Thoracic aorta (tissue), 2 donors: ENCODE results near the gene ANKMY2. TPM values are rescaled to one million over a fixed set of nuclear protein-coding genes. Genes with fewer than 3 reads are reported as not detected.
A peak's percentile ranks its signal among the peaks of the same experiment; 100 is the strongest.

ENCODE experiments used
- ATAC-seq: fragments of 150-250 bp; one replicate; pipeline ENCODE4 v1.8.0; 2017; ENCODE audit warnings: low read depth; ENCODE audit not compliant: insufficient number of reproducible peaks, low FRiP score
- DNase-seq: peaks from one replicate; pipeline ENCODE4 v3.0.0-alpha.2; 2020; ENCODE audit warnings: low spot score
- H3K27ac ChIP-seq, 2 donors: fragments of 200-600 bp; sonication (generic); 1 replicate in 1 of 2; 2 replicates in 1 of 2; pipeline ENCODE4 v1.5.1; 2016; ENCODE audit warnings: mild to moderate bottlenecking in 2 of 2, moderate library complexity in 2 of 2
- H3K27me3 ChIP-seq: fragments of 200-600 bp; sonication (generic); replicated peaks from 2 replicates; pipeline ENCODE4 v1.6.0; 2016; ENCODE audit warnings: mild to moderate bottlenecking; ENCODE audit not compliant: insufficient read depth
- H3K36me3 ChIP-seq: fragments of 200-600 bp; sonication (generic); one replicate; pipeline ENCODE4 v1.5.1; 2016
- H3K4me1 ChIP-seq, 2 donors: fragments of 200-600 bp; sonication (generic); 1 replicate in 1 of 2; 2 replicates in 1 of 2; pipeline versions ENCODE4 v1.5.1 to v1.6.0; 2016; ENCODE audit warnings: low read depth in 2 of 2, mild to moderate bottlenecking in 1 of 2; ENCODE audit not compliant: control insufficient read depth in 1 of 2
- H3K4me3 ChIP-seq: fragments of 200-600 bp; sonication (generic); 2 replicates; pipeline ENCODE4 v1.5.1; 2016; ENCODE audit warnings: mild to moderate bottlenecking
- H3K9me3 ChIP-seq: fragments of 200-600 bp; sonication (generic); 2 replicates; pipeline ENCODE4 v1.5.1; 2016
- total RNA-seq, 2 donors: library from RNA; depleted of rRNA; stranded (reverse); fragments of >200 nt; gene quantifications; one replicate each; pipeline versions ENCODE4 v1.1.0 to v1.2.3, GENCODE V29; 2016
- TF ChIP-seq, protein P1 (sequence below): fragments of 200-600 bp; sonication (generic); IDR thresholded peaks from one replicate; pipeline ENCODE4 v1.5.1; 2019; ENCODE audit warnings: antibody characterized with exemption

The ANKMY2 gene
- total RNA-seq, 2 donors from 2014 or later, result 9.1 to 10.2 TPM

GRCh38 chr7:16637379-16637778 is 8.2 kb downstream of the ANKMY2 start:
- H3K36me3 ChIP-seq, result no peaks in the 10 kb centered on the region
- no peak for DNase-seq
- peaks cover 28 to 43% of the 10 kb centered on the region in 2 donors for H3K4me1 ChIP-seq
- H3K27me3 ChIP-seq, result no peaks in the 10 kb centered on the region
- no peaks in the 10 kb centered on the region for H3K9me3 ChIP-seq
- no peak for ATAC-seq
- no peak overlapping the region for H3K4me3 ChIP-seq
- H3K27ac ChIP-seq, result peak overlapping the region in 1 of 2 donors; percentile 26
- TF ChIP-seq, protein P1, sequence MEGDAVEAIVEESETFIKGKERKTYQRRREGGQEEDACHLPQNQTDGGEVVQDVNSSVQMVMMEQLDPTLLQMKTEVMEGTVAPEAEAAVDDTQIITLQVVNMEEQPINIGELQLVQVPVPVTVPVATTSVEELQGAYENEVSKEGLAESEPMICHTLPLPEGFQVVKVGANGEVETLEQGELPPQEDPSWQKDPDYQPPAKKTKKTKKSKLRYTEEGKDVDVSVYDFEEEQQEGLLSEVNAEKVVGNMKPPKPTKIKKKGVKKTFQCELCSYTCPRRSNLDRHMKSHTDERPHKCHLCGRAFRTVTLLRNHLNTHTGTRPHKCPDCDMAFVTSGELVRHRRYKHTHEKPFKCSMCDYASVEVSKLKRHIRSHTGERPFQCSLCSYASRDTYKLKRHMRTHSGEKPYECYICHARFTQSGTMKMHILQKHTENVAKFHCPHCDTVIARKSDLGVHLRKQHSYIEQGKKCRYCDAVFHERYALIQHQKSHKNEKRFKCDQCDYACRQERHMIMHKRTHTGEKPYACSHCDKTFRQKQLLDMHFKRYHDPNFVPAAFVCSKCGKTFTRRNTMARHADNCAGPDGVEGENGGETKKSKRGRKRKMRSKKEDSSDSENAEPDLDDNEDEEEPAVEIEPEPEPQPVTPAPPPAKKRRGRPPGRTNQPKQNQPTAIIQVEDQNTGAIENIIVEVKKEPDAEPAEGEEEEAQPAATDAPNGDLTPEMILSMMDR, result no peak

DNA sequence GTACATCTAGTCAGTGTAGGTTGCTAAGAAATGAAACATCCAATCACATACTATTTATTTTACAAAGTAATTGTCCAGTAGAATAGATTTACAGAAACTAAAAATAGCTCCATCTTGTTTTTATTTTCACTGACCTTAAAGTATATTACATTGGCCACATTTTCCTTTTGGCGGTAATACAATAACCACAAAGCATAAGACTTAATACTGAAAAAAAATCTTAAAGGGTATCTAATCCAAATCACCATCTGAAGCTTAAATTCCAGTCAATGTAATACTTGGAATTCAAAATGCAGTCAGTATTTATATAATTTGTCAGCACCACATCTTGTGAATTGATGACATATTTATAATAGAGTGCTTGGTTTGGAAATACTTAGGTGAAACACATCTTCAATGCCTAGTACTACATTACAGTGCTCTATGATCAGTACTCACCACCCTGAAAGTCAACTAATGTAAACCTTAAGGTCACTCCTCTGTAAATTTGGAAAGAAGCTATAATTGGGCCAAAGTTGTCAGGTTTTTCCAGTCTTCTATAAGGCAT is 8.9 kb downstream of the ANKMY2 start:
- H3K4me3 ChIP-seq, result no peak overlapping the region
- DNase-seq, result no peak

GRCh38 chr7:16634271-16634738 is 11.2 kb downstream of the ANKMY2 start:
- TF ChIP-seq, protein P1, result no peak
- DNase-seq, result no peak
- Histone ChIP-seq H3K27me3 (no peaks in the 10 kb centered on the region), H3K27ac (no peak overlapping the region), H3K4me1 (peaks cover 28 to 38% of the 10 kb centered on the region in 2 donors), H3K36me3 (peaks cover 4% of the 10 kb centered on the region), H3K4me3 (no peak overlapping the region), H3K9me3 (no peaks in the 10 kb centered on the region)
- no peak for ATAC-seq

More for the DNA sequence above, 8.9 kb downstream of the ANKMY2 start:
- Histone ChIP-seq H3K27me3 (no peaks in the 10 kb centered on the region), H3K27ac (peak overlapping the region in 1 of 2 donors; percentile 26), H3K9me3 (no peaks in the 10 kb centered on the region), H3K4me1 (peaks cover 28 to 43% of the 10 kb centered on the region in 2 donors), H3K36me3 (no peaks in the 10 kb centered on the region)
- TF ChIP-seq, protein P1, result no peak
- no peak for ATAC-seq

- DNase-seq, result no peak
- TF ChIP-seq, protein P1, result no peak
- ATAC-seq, result no peak
- Histone ChIP-seq H3K27me3 (no peaks in the 10 kb centered on the region), H3K9me3 (no peaks in the 10 kb centered on the region), H3K36me3 (peaks cover 4% of the 10 kb centered on the region), H3K27ac (no peak overlapping the region), H3K4me1 (peaks cover 5 to 8% of the 10 kb centered on the region in 2 donors), H3K4me3 (no peak overlapping the region)
Observed at GRCh38 chr7:16630654-16631053, 14.9 kb downstream of the ANKMY2 start.

- no peak for DNase-seq
Observed at GRCh38 chr7:16627236-16627635, 18.3 kb downstream of the ANKMY2 start.

More at GRCh38 chr7:16627236-16627635, 18.3 kb downstream of the ANKMY2 start:
- Histone ChIP-seq H3K4me3 (no peak overlapping the region), H3K9me3 (no peaks in the 10 kb centered on the region), H3K27ac (no peak overlapping the region), H3K27me3 (no peaks in the 10 kb centered on the region), H3K4me1 (no peaks in the 10 kb centered on the region), H3K36me3 (peaks cover 7% of the 10 kb centered on the region)
- TF ChIP-seq, protein P1, result no peak
- ATAC-seq, result no peak
